IMR-90 (cell line): ENCODE data around the gene ANKRD11. TPM values are rescaled to one million over a fixed set of nuclear protein-coding genes. Genes with fewer than 3 reads are reported as not detected.
"Not testable (repeated sequence)": the region's sequence is repeated elsewhere in the genome, so short reads cannot be mapped to it uniquely, and the experiment has no call there.

ENCODE experiments used
- ATAC-seq: fragments of 200-7000 bp; cut with Tn5 transposase; 2 replicates; pipeline ENCODE4 v1.9.1; 2020; ENCODE audit warnings: low read depth, mild to moderate bottlenecking, moderate library complexity
- BruUV-seq: library from RNA; stranded (reverse); fragments of 400-500 nt; replicated peaks from 2 replicates; lab custom pipeline; 2021; lab: Mats Ljungman, UMichigan
- CTCF ChIA-PET: fragments of 300-600 bp; formaldehyde crosslinking; extraction: SDS; loops from one replicate; lab custom pipeline; 2021; ENCODE audit warnings: antibody characterized with exemption; lab: Yijun Ruan, JAX
- POLR2A ChIA-PET: fragments of 300-600 bp; sonication (Branson Sonifier 250); formaldehyde crosslinking; loops from one replicate; lab custom pipeline; 2022; ENCODE audit warnings: antibody characterized with exemption; ENCODE audit not compliant: unreplicated experiment; lab: Charles Lee
- DNase-seq: peaks from one replicate; pipeline ENCODE4 v3.0.0; 2013
- H2AFZ ChIP-seq: replicated peaks from 2 replicates; pipeline ENCODE3; 2013; ENCODE audit warnings: low read length, mild to moderate bottlenecking; ENCODE audit not compliant: poor library complexity
- H2AK5ac ChIP-seq: 2 replicates; pipeline ENCODE4 v1.6.1; 2013; ENCODE audit warnings: low read depth, low read length, inconsistent platforms
- H2AK9ac ChIP-seq: replicated peaks from 2 replicates; pipeline ENCODE3; 2013; ENCODE audit warnings: mild to moderate bottlenecking, low read depth, low read length, moderate library complexity; ENCODE audit not compliant: poor library complexity
- H2BK120ac ChIP-seq: 2 replicates; pipeline ENCODE4 v1.6.1; 2013; ENCODE audit warnings: low read depth, low read length, inconsistent platforms
- H2BK15ac ChIP-seq: 3 replicates; pipeline ENCODE4 v1.6.1; 2013; ENCODE audit warnings: low read depth, low read length, inconsistent platforms
- H2BK20ac ChIP-seq: 2 replicates; pipeline ENCODE4 v1.6.1; 2013; ENCODE audit warnings: low read depth, mild to moderate bottlenecking, inconsistent platforms, low read length, moderate library complexity
- H2BK5ac ChIP-seq: 2 replicates; pipeline ENCODE4 v1.6.1; 2013; ENCODE audit warnings: mild to moderate bottlenecking, low read depth, low read length, inconsistent platforms; ENCODE audit not compliant: poor library complexity, severe bottlenecking
- H3K14ac ChIP-seq: replicated peaks from 2 replicates; pipeline ENCODE4 v1.6.1; 2013; ENCODE audit warnings: low read depth, low read length, inconsistent platforms
- H3K18ac ChIP-seq: 2 replicates; pipeline ENCODE4 v1.6.1; 2013; ENCODE audit warnings: low read depth, low read length, control low read depth
- H3K23ac ChIP-seq: 2 replicates; pipeline ENCODE4 v1.6.1; 2013; ENCODE audit warnings: low read depth, low read length, inconsistent platforms
- H3K27ac ChIP-seq: 2 replicates; pipeline ENCODE4 v1.5.1; 2013; ENCODE audit warnings: mild to moderate bottlenecking, control low read depth, low read length; ENCODE audit not compliant: insufficient read depth
- H3K27me3 ChIP-seq: 2 replicates; pipeline ENCODE4 v1.6.1; 2013; ENCODE audit warnings: low read length; ENCODE audit not compliant: control insufficient read depth, insufficient read depth
- H3K36me3 ChIP-seq: 2 replicates; pipeline ENCODE4 v1.6.1; 2013; ENCODE audit warnings: low read length, mixed read lengths; ENCODE audit not compliant: control insufficient read depth, insufficient read depth
- H3K4ac ChIP-seq: 2 replicates; pipeline ENCODE4 v1.6.1; 2013; ENCODE audit warnings: low read depth, low read length, inconsistent platforms
- H3K4me1 ChIP-seq: 2 replicates; pipeline ENCODE4 v1.6.1; 2013; ENCODE audit warnings: low read length, mixed read lengths; ENCODE audit not compliant: control insufficient read depth, insufficient read depth
- H3K4me2 ChIP-seq: 2 replicates; pipeline ENCODE4 v1.6.1; 2013; ENCODE audit warnings: low read depth, mild to moderate bottlenecking, control low read depth, low read length, moderate library complexity
- H3K4me3 ChIP-seq: 2 replicates; pipeline ENCODE4 v1.5.1; 2013; ENCODE audit warnings: low read depth, mild to moderate bottlenecking, control low read depth, low read length, moderate library complexity; ENCODE audit not compliant: insufficient read depth
- H3K56ac ChIP-seq: 2 replicates; pipeline ENCODE4 v1.6.1; 2013; ENCODE audit warnings: low read length, inconsistent platforms; ENCODE audit not compliant: insufficient read depth; ENCODE audit errors: extremely low read depth
- H3K79me1 ChIP-seq, 2 experiments: 2 replicates each; pipeline ENCODE4 v1.6.1; 2013; ENCODE audit warnings: low read length in 2 of 2, inconsistent platforms in 1 of 2, low read depth in 1 of 2
- H3K9ac ChIP-seq: 2 replicates; pipeline ENCODE4 v1.6.1; 2013; ENCODE audit warnings: low read depth, low read length, control low read depth
- H3K9me1 ChIP-seq: 2 replicates; pipeline ENCODE4 v1.6.1; 2013; ENCODE audit warnings: low read length, inconsistent platforms; ENCODE audit not compliant: insufficient read depth
- H3K9me3 ChIP-seq: 2 replicates; pipeline ENCODE4 v1.6.1; 2013; ENCODE audit warnings: low read length; ENCODE audit not compliant: control insufficient read depth, insufficient read depth
- H4K20me1 ChIP-seq: 2 replicates; pipeline ENCODE4 v1.6.1; 2013; ENCODE audit warnings: low read length, inconsistent platforms; ENCODE audit not compliant: insufficient read depth
- H4K5ac ChIP-seq: 2 replicates; pipeline ENCODE4 v1.6.1; 2013; ENCODE audit warnings: mild to moderate bottlenecking, low read depth, low read length, control low read depth
- H4K8ac ChIP-seq, 2 experiments: 2 replicates each; pipeline ENCODE4 v1.6.1; 2013; ENCODE audit warnings: low read depth in 2 of 2, low read length in 2 of 2, control low read depth in 1 of 2, inconsistent platforms in 1 of 2
- H4K91ac ChIP-seq: 2 replicates; pipeline ENCODE4 v1.6.1; 2013; ENCODE audit warnings: low read depth, low read length, inconsistent platforms; ENCODE audit not compliant: insufficient read depth
- WGBS, 2 experiments: methylation state at CpG; one replicate each; pipeline versions ENCODE4 v1.1.5 to v1.1.7; 2013; ENCODE audit warnings: missing lambda C conversion rate in 2 of 2; ENCODE audit not compliant: insufficient read length in 1 of 2; ENCODE audit errors: extremely low coverage in 2 of 2; 5-methylcytosine and 5-hydroxymethylcytosine counted together
- dilution Hi-C: fragments of 300-500 bp; cut with HindIII; formaldehyde crosslinking; loops from one replicate; pipeline ENCODE4 v1.14.3; 2018; ENCODE audit warnings: low sequenced_read_pairs; ENCODE audit not compliant: unreplicated experiment
- in situ Hi-C: fragments of 300-500 bp; cut with MboI; formaldehyde crosslinking; loops from 3 replicates; pipeline ENCODE4 v1.14.3; 2019; ENCODE audit warnings: low sequenced_read_pairs, inconsistent platforms, mixed read lengths
- intact Hi-C: fragments of 100-400 bp; cut with micrococcal nuclease; formaldehyde crosslinking; loops from 2 replicates; pipeline ENCODE4 v1.10.0; 2022
- polyA plus RNA-seq, 3 experiments: library from polyadenylated mRNA; depleted of rRNA; stranded (reverse); fragments of >200 nt; gene quantifications; 2 replicates each; pipeline ENCODE4 v1.2.3, GENCODE V29; 2012; ENCODE audit warnings: low replicate concordance in 1 of 3
- total RNA-seq: library from RNA; depleted of rRNA; stranded (reverse); fragments of >200 nt; gene quantifications from 2 replicates; pipeline ENCODE4 v1.2.3, GENCODE V29; 2012

The ANKRD11 gene
- total and polyA plus RNA-seq, 2 of the 4 experiments (the other 2 are of a cell fraction): 46.8 to 71.9 TPM

- DNase-seq, H3K9me3 ChIP-seq, H3K56ac ChIP-seq, H3K4me3 ChIP-seq, H3K18ac ChIP-seq, H4K91ac ChIP-seq, ATAC-seq, intact Hi-C loops, H4K8ac ChIP-seq, H3K4ac ChIP-seq, H3K36me3 ChIP-seq, H2BK120ac ChIP-seq, H4K5ac ChIP-seq, H2BK15ac ChIP-seq, POLR2A ChIA-PET, in situ Hi-C loops, H2AFZ ChIP-seq, H3K4me2 ChIP-seq, dilution Hi-C loops, H2AK5ac ChIP-seq, H2BK20ac ChIP-seq, H2BK5ac ChIP-seq, H2AK9ac ChIP-seq, H3K27me3 ChIP-seq, H3K9ac ChIP-seq, H3K27ac ChIP-seq, BruUV-seq, H3K14ac ChIP-seq: not testable (repeated sequence)
- WGBS, 2 experiments: no CpG with 5 or more reads among the region's 22 CpGs
- H3K79me1 ChIP-seq: peaks cover 0 to 79% of the 10 kb centered on the region in 2 experiments; a peak in 3 of 4 replicates
- CTCF ChIA-PET: interaction anchor here (0.7 kb wide), 1 partner anchor 90 kb away, joined by 6 read pairs; no protein-coding TSS in a partner anchor
- peaks cover 23% of the 10 kb centered on the region for H3K4me1 ChIP-seq
- H4K20me1 ChIP-seq: peaks cover 88% of the 10 kb centered on the region
- peaks cover 55% of the 10 kb centered on the region for H3K9me1 ChIP-seq
- 0 out of 2 replicates have a peak overlapping the region, but pooled peaks have one; percentile 0 for H3K23ac ChIP-seq
Observed at GRCh38 chr16:89433363-89433984, 56.9 kb downstream of the ANKRD11 start.
